ENCODE measurements around the gene PEF1. TPM values are rescaled to one million over a fixed set of nuclear protein-coding genes. Genes with fewer than 3 reads are reported as not detected.

Gene PEF1
- total RNA-seq, 1 donor from 2014 or later = 69.9 TPM

DNA sequence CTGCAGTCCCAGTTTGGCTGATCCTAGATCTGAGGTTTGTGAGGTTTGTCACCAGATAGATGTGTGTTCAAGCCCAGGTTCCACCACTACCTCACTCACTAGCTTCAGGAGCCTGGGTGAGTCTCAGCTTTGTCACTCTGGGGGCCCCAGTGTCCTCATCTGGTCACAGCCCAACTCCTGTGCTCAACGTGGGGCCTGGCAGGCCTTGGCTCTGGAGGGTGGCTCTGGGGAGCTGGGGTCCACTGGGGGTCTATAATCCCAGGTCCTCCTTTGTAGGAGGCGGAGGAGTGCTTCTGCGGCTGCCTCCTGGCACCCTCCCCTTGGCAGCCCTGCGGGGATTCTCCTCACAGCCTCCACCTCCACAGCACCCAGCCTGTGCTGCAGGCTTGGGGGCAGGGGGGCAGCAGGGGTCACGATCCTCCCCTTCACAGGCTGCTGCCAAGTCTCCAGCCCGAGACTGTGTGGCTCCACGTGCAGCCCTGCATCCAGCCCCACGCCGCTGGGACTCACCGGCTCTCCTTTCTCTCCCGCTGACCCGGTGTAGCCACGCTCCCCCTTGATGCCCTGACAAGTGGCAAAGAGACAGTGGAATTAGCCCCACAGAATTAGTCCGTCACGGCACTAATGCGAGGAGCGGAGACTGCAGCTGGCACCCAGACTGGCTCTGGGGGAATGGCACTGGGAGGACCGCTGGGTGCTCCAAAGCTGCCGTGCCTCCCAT is 22.5 kb upstream of the PEF1 start:
- Histone ChIP-seq H3K9me3 (no peaks in the 10 kb centered on the region), H3K27me3 (no peaks in the 10 kb centered on the region), H3K4me3 (no peak overlapping the region), H3K36me3 (no peaks in the 10 kb centered on the region), H3K27ac (no peak overlapping the region), H3K4me1 (peaks cover 11% of the 10 kb centered on the region)
- intact Hi-C loops (cut with DNase I) = loop anchor here (5.0 kb wide), 1 partner anchor 120 kb away; no protein-coding TSS in a partner anchor
- peak; percentile 58 for DNase-seq
- TF ChIP-seq CTCF (IDR thresholded peaks at IDR 0.05) = no peak
- ATAC-seq = no peak

DNA sequence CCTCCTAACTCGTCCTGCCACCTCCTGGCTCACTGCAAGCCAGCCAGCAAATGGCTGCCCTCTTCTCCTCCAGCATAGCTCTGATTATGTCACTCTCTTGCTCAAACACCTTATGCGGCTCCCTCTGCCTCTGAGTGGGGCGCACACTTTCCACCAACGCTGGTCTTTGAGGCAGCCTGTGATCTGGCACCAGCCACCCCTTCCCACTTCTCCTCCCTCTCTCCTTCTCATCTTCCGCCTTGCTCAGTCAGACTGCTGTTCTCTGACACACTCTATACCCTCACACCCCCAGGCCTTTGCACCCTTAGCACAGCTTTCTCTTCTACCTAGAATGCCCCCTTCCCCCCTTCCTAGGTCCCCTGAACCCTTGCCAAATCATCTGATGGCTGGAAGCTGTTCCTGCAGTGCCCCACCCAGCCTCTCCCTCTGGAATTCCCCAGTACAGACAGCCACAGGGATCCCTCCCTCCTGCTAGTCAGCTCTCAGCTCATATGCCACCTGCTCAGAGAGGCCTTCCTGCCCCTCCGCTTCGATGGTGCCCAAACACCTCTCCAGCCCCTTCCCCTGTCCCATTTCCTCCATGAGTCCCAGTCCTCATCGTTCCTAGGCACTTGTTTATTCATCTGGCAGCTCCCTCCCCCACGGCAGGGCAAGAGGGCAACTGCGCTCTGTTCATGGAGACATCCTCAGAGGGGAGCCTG is 21.7 kb upstream of the PEF1 start:
- peak; percentile 66 for DNase-seq

DNA sequence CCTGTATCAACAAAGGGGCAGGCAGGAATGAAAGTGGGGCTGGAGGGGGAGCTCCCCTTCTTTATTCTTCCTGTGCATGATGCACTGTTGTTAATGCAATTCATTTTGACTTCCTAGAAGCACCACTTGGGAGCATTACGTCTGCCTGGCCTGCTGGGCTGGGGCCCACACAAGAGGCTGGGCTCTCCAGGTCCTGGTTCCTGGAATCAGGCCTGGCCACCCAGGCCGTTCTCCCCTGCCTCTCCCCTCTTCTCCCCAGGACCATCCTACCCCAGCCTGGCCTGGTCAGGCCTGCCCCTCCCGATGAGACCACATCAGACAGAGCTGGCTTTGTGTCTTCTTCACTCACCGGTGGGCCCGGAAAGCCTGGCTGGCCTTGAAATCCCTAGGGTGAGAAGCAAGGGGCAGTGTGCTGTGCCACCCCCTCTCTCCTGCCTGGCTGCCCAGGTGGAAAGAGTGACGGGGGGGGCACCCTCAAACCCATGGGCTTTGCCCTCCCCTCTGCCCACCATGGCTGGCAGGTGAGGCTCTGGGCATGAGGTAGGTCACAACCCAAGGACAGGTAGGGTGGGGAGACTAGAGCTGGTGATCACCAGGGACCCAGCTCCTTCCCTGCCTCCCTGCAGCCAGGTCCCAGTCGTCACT is 20.7 kb upstream of the PEF1 start:
- H3K9me3 ChIP-seq = no peaks in the 10 kb centered on the region
- ATAC-seq = no peak
- DNase-seq = peak; percentile 54
- no peak for TF ChIP-seq CTCF (IDR thresholded peaks at IDR 0.05)
- no peaks in the 10 kb centered on the region for H3K36me3 ChIP-seq
- H3K4me1 ChIP-seq = peaks cover 10% of the 10 kb centered on the region
- intact Hi-C loops (cut with DNase I) = loop anchor here (5.0 kb wide), 1 partner anchor 122 kb away; no protein-coding TSS in a partner anchor
- H3K4me3 ChIP-seq = no peak overlapping the region
- H3K27me3 ChIP-seq = no peaks in the 10 kb centered on the region
- no peak overlapping the region for H3K27ac ChIP-seq

More for the DNA sequence above, 21.7 kb upstream of the PEF1 start:
- Histone ChIP-seq H3K27me3 (no peaks in the 10 kb centered on the region), H3K27ac (peak overlapping the region; percentile 4), H3K36me3 (no peaks in the 10 kb centered on the region), H3K4me3 (no peak overlapping the region), H3K4me1 (peaks cover 11% of the 10 kb centered on the region), H3K9me3 (no peaks in the 10 kb centered on the region)
- intact Hi-C loops (cut with DNase I) = loop anchor here (5.0 kb wide), 1 partner anchor 121 kb away; no protein-coding TSS in a partner anchor
- peak; percentile 46 for ATAC-seq
- no peak for TF ChIP-seq CTCF (IDR thresholded peaks at IDR 0.05)

- no peaks in the 10 kb centered on the region for H3K27me3 ChIP-seq
- H3K27ac ChIP-seq = no peak overlapping the region
- H3K9me3 ChIP-seq = no peaks in the 10 kb centered on the region
- DNase-seq = no peak
- ATAC-seq = no peak
- no peak overlapping the region for H3K4me3 ChIP-seq
- intact Hi-C loops (cut with DNase I) = no loop called here
- TF ChIP-seq CTCF (IDR thresholded peaks at IDR 0.05) = no peak
- H3K4me1 ChIP-seq = peaks cover 2% of the 10 kb centered on the region
- H3K36me3 ChIP-seq = no peaks in the 10 kb centered on the region
Observed at GRCh38 chr1:31664528-31664927, 19.9 kb upstream of the PEF1 start.

DNA sequence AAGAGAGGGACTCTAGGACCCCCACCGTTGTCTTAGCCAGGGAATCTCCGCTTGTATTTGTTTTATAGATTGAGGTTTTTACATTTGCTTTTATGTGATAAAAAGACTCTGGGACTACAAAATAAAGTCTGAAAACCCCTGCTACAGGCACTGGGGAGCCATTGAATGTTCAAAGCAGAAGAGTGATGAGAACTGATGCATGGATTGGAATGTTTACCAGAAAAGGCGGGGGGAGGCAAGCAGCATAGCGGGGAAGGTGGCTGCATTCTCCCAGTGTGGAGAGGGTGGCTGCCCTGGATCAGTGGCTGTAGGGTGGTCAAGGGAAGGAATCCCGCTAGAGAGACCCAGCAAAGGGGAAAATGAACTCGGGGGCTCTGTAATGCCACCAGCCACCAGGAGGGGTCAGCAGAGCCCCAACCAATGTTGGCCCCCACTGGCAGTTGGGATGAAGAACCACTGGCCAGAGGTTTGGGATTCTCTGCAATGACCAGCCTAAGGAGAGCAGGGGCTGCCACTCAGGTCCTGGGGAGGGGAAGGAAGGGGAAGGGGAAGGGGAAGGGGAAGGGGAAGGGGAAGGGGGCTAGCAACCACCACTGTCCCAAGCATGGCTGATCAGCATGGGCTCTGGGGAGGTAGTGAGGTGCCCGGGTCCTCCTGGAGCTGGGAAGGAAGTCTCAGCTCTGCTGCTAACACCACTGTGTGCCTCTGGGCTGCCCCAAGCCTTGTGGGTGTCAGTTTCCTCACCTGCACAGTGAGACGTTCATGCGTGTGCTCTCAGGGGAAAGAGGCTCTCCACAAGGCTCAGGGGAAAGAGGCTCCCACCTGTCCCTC is 19.2 kb upstream of the PEF1 start:
- H3K27ac ChIP-seq = no peak overlapping the region
- intact Hi-C loops (cut with DNase I) = no loop called here
- peak; percentile 90 for TF ChIP-seq CTCF (IDR thresholded peaks at IDR 0.05)
- H3K4me1 ChIP-seq = no peaks in the 10 kb centered on the region
- peak; percentile 73 for DNase-seq
- H3K9me3 ChIP-seq = no peaks in the 10 kb centered on the region
- ATAC-seq = peak; percentile 76
- H3K27me3 ChIP-seq = no peaks in the 10 kb centered on the region
- no peak overlapping the region for H3K4me3 ChIP-seq
- H3K36me3 ChIP-seq = no peaks in the 10 kb centered on the region
